Stimulated activated CD4-positive, alpha-beta T cell treated with anti-CD3 and anti-CD28 coated beads, Interleukin-12 subunit alpha, Interleukin-12 subunit beta, amount 100 ng/mL, for 4 hours (primary cell): Measurements from ENCODE around the gene MRPS15.

Experiments
- DNase-seq: peaks from one replicate; pipeline ENCODE4 v3.0.0-alpha.2; 2020

Gene MRPS15

DNA sequence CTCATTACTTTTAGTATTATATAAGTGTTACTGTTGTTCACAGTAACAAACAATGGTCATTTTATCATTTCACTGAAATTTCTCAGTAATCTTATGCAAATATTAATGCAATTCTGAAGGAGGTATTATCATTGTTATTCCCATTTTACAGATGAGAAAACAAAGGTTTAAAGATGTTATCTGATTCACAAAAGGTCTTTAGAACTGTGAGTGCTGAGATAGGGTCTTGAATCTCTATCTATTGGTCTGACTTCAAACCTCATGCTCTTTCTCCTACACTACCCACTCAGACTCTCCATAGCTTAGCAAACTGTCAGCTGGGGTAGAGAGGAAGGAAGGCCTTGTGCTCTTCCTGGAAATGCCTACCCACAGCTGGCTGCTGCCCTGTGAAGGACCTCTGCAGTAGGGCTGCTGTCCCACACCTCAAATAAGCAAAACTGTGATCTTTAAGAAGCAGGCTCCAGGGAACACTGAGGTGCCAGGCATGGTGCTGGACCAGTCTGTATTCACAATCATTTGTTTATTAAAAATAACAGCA lies 7.7 kb downstream of the MRPS15 start:
- no peak for DNase-seq

GRCh38 chr1:36455386-36455785 lies 8.8 kb downstream of the MRPS15 start:
- DNase-seq = no peak

- no peak for DNase-seq
These were observed 10.4 kb downstream of the MRPS15 start for GRCh38 chr1:36453600-36454388.

- no peak for DNase-seq
These were observed 11.1 kb downstream of the MRPS15 start for GRCh38 chr1:36453051-36453450.

- DNase-seq = no peak
These were observed 13.3 kb downstream of the MRPS15 start for GRCh38 chr1:36450919-36451305.

DNA sequence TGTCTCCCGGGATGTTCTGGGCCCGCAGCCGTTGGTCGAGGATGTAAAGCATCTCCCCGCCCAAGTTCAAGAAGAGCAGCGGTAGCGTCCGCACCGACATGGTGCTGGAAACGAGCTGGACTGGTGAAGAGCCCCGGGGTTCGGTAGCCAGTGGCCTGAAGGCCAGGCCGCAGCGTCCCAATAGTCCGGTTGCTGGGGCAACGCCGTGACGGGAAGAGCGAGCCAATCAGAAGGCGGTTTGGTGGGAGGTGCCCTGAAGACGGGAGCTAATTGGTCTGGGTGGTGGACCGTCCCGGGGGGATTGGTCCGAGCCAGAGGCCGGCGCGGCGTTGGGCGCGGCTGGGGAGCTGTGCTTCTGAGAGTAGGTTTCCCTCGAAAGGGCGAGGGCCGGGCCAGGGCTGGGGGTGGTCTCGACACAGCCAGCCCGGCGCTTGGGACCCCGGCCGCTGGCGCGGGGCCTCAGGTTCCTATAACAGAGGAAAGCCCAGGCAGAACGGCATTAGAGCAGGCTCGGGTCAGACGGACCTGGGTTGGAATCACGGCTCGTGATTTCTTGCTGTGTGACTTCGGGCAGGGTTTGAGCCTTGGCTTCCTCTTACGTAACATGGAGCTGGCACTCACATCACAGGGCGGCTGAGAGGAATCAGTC lies 13.8 kb downstream of the MRPS15 start, which contains the start of gene OSCP1:
OSCP1 (minus strand) TSS at position 182 of the 649 bp plus-strand sequence; CDS start at position 100, 82 bp downstream.
- peak; percentile 79 for DNase-seq

- no peak for DNase-seq
These were observed 15.6 kb downstream of the MRPS15 start for GRCh38 chr1:36448530-36449056.

GRCh38 chr1:36447450-36447849 lies 16.7 kb downstream of the MRPS15 start:
- no peak for DNase-seq

GRCh38 chr1:36446746-36447145 lies 17.4 kb downstream of the MRPS15 start:
- DNase-seq = no peak

DNA sequence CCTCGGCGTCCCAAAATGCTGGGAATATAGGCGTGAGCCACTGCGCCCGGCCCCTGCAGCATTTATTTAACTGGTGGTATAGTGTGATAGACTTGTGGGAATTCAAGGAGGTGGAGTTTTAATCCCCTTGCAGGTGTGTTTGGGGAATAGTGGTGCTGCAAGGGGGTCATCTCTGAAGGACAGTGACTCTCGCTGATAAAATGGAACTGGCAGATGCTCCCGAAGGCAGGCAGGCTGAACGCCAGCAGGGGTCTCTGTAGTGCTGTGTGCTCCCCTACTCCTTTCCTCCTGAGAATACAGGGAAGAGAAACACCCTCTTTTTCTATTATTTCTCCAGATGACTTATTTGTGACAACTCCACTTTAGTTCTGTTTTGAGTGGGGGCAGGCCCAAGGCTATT lies 17.9 kb downstream of the MRPS15 start:
- DNase-seq = no peak

DNA sequence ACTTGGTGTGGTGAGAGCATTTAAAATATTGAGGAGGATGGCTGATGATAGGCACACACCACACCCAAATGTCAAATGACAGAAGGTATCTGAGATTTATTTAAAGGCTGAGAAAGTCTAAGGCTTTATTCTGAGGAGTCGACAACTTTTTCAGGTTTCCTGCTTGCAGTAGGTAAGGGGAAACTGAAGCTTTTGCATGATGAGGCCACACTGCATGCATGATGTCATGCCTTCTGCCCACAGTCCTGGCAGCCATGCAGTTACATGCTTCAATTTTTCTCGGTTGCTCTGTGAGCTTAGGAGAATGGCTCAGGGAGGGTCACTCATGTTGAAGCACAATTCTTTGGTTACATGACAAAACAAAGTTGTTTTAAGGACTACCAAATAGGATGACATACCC lies 20.9 kb downstream of the MRPS15 start:
- DNase-seq = no peak

DNA sequence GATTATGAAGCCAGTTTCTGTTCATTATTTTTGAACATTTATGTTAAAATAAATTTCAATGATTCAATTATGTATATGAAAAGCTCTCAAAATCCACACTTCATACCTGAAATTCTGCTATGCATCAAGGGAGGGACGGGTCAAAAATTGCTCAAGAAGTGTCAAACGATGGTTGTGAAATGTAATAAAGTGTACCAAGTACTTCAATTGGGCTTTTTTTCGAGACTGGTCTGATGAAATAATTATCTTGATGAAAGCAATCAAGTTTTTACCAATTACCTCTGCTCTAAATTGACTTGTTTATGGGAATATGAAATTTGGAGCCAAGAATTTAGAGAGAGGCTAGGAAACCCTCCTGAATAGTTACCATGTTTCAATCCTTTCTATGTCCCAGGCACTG lies 21.8 kb downstream of the MRPS15 start:
- no peak for DNase-seq

GRCh38 chr1:36440646-36441045 lies 23.5 kb downstream of the MRPS15 start:
- DNase-seq = no peak

- no peak for DNase-seq
These were observed 24.1 kb downstream of the MRPS15 start for GRCh38 chr1:36440044-36440443.

DNA sequence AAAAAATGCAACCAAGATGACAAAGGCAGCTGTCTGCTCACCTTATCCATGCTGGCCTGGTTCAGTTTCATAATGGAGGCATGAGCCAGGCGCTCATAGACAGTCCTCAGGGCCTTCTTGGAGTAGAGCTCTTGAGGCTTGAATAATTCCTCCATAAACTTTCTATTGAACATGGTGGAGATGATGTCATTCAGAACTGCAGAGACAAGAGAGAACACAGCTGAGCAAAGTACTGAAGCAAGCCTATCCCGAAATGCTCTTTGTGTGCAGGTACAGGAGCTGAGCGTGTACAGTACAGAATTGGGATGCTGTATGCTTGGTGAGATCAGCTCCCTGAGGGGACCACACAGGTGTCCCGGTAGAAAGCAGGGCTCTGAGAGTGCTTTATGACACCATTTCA lies 25.5 kb downstream of the MRPS15 start:
- no peak for DNase-seq

DNA sequence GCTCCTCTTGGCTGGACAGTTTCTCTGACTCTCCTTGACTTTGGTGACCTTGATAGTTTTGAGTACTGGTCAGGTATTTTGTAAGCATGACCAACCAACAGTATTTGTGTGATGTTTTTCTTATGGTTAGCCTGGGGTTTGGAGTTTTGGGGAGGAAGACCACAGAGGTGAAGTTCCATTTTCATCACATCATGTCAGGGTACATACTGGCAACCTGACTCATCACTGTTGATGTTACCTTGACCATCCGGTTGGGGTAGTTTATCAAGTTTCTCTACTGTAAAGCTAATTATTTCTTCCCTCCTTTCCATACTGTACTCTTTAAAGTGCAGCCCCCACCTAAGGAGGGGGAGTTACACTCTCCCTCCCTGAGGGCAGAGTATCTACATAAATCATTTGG lies 27.4 kb downstream of the MRPS15 start:
- DNase-seq = no peak

DNA sequence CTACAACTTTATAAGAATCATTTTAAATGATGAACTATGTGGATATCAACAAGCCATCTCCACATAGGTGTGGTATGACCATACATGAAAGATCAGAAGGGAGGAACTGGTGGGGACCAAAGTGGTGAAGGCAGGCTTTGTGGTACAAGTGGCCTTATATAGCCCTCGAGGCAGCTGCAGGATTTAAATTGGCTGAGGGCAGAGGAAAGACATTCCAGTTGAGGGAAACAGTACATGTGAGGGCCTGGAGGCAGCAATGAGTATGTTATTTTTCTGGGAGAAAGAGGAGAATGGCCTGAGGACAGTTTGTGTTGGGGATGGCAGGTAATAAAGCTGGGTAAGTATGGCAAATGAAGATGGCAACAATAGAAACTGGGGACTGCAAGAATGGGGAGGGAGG lies 31.1 kb downstream of the MRPS15 start:
- DNase-seq = no peak

- no peak for DNase-seq
These were observed 31.6 kb downstream of the MRPS15 start for GRCh38 chr1:36432616-36433015.

GRCh38 chr1:36425791-36426190 lies 38.4 kb downstream of the MRPS15 start:
- DNase-seq = no peak

DNA sequence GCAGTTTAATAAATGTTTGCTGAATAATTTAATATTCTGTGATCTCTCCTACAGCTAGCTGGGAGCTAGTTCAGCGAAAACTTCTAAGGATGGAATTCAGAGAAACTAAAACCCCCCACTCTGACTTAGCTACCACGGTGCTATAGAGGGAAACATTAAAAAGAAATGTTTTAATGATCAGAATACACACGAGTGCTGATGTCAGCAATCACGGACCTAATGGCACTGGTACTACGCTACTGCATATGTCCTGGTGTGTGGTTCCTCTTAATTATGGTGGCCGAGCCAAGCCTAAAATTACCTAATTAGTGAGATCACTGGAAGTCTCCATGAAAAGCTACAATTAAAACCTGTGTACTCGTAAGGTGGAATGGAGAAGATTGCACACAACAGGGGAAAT lies 42.5 kb downstream of the MRPS15 start:
- no peak for DNase-seq

DNA sequence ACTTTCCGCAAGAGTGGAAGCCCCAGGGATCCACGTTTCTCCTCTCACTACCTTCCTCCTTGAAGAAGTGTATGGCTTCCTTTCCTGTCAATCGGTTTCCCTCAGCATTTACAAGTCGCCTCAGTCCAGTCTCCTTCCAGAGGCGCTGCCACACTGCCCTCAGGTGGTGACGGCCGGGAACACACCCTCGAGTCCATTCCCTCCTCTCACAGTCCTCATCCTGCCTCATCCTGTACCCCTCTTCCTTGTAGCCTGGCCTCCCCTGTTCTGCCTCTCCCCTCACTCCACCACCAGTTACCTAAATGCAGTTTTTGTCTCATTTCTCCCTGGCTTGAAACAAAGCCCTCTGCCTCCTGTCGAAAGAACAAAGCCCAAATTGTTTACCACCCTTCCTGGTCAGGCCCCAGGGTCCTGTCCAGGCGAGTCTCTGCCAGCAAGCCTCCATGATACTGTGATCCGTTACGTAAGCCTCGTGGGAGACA lies 43.3 kb downstream of the MRPS15 start:
- peak; percentile 94 for DNase-seq

- no peak for DNase-seq
These were observed 43.8 kb downstream of the MRPS15 start for GRCh38 chr1:36420409-36420808.

- DNase-seq = no peak
These were observed 44.6 kb downstream of the MRPS15 start for GRCh38 chr1:36419569-36419968.

- no peak for DNase-seq
These were observed 45.0 kb downstream of the MRPS15 start for GRCh38 chr1:36419140-36419539.
